ENCODE results near the gene VBP1. TPM values are rescaled to one million over a fixed set of nuclear protein-coding genes. Genes with fewer than 3 reads are reported as not detected.

The VBP1 gene
- total RNA-seq, 1 experiment from 2014 or later, result 83.5 TPM

GRCh38 chrX:155235891-155236290 is 19.6 kb downstream of the VBP1 start:
- H2BK15ac ChIP-seq (ENCODE audit: low read depth, low read length), result no peak overlapping the region
- H2AFZ ChIP-seq (ENCODE audit: low read length), result no peak overlapping the region
- no peak overlapping the region for H3K9ac ChIP-seq (ENCODE audit: extremely low read depth, insufficient read length, low read length)
- Mint-ChIP-seq H3K9me3 (peaks cover 46 to 57% of the 10 kb centered on the region in 2 experiments), H3K36me3 (ENCODE audit: insufficient read depth in 1 of 3, low read depth in 3 of 3) (peaks cover 26 to 51% (median 44%) of the 10 kb centered on the region in 3 experiments), H3K27ac (no peak overlapping the region), H3K27me3 (ENCODE audit: low read depth) (no peaks in the 10 kb centered on the region; the same call in none of the 2 replicates), H3K4me3 (no peak overlapping the region), H3K4me1 (no peaks in the 10 kb centered on the region)
- no peak overlapping the region for H3K18ac ChIP-seq (ENCODE audit: insufficient read length, low read depth, low read length)
- no peak overlapping the region for H3K23ac ChIP-seq (ENCODE audit: insufficient read length, low read depth, low read length)
- H2BK12ac ChIP-seq (ENCODE audit: insufficient read length, low read depth, low read length), result no peak overlapping the region
- H3K79me2 ChIP-seq (ENCODE audit: insufficient read depth, low read length), result no peaks in the 10 kb centered on the region
- no peak overlapping the region for H2BK120ac ChIP-seq (ENCODE audit: low read depth, low read length, poor library complexity, severe bottlenecking)
- H4K5ac ChIP-seq (ENCODE audit: insufficient read length, low read depth, low read length), result no peak overlapping the region
- H3K27ac ChIP-seq (ENCODE audit: insufficient read length, low read depth, low read length), result no peak overlapping the region
- H3K4me1 ChIP-seq (ENCODE audit: insufficient read depth, low read length), result no peaks in the 10 kb centered on the region
- no peak overlapping the region for H3K4ac ChIP-seq (ENCODE audit: low read depth, low read length)
- no peak overlapping the region for H3K14ac ChIP-seq (ENCODE audit: insufficient read depth, low read length)
- H3K56ac ChIP-seq (ENCODE audit: insufficient read length, low read depth, low read length), result no peak overlapping the region
- H3K79me1 ChIP-seq (ENCODE audit: insufficient read depth, low read depth, low read length, poor library complexity, severe bottlenecking), result no peaks in the 10 kb centered on the region
- DNase-seq, result no peak
- no peak overlapping the region for H2BK5ac ChIP-seq (ENCODE audit: insufficient read length, low read length)
- peaks cover 19% of the 10 kb centered on the region for H3K9me3 ChIP-seq (ENCODE audit: control insufficient read depth, low read depth, low read length)
- no peak overlapping the region for H2AK5ac ChIP-seq (ENCODE audit: insufficient read length, low read length)
- H3K4me2 ChIP-seq (ENCODE audit: insufficient read depth, insufficient read length, low read length), result no peak overlapping the region
- no peaks in the 10 kb centered on the region for H3K23me2 ChIP-seq (ENCODE audit: insufficient read length, low read depth, low read length, poor library complexity, severe bottlenecking)
- H3T11ph ChIP-seq (ENCODE audit: low read length), result no peak overlapping the region
- H3K27me3 ChIP-seq (ENCODE audit: insufficient read depth, low read length), result no peaks in the 10 kb centered on the region
- H4K91ac ChIP-seq (ENCODE audit: insufficient read length, low read depth, low read length), result no peak overlapping the region
- no peaks in the 10 kb centered on the region for H4K20me1 ChIP-seq (ENCODE audit: control insufficient read depth, insufficient read depth, insufficient read length)
- no peak for TF ChIP-seq CTCF (conservative IDR thresholded peaks at IDR 0.05)
- H4K8ac ChIP-seq (replicated peaks; ENCODE audit: insufficient read length, low read depth, low read length), result no peak overlapping the region
- no peak overlapping the region for H2BK20ac ChIP-seq (ENCODE audit: low read depth, low read length, poor library complexity, severe bottlenecking)
